Muscle layer of colon (tissue), 2 donors: ENCODE results near the gene PIGR.

Experiments used
- H3K27ac ChIP-seq: one replicate; pipeline ENCODE4 v1.7.0; 2013; ENCODE audit warnings: low read depth, mild to moderate bottlenecking, low read length, moderate library complexity
- H3K27me3 ChIP-seq, 2 donors: one replicate each; pipeline ENCODE4 v1.7.0; 2013; ENCODE audit warnings: low read length in 2 of 2, mild to moderate bottlenecking in 2 of 2; ENCODE audit not compliant: insufficient read depth in 2 of 2, control insufficient read depth in 1 of 2
- H3K36me3 ChIP-seq: one replicate; pipeline ENCODE4 v1.7.0; 2013; ENCODE audit warnings: mild to moderate bottlenecking, low read length; ENCODE audit not compliant: insufficient read depth
- H3K4me1 ChIP-seq: one replicate; pipeline ENCODE4 v1.7.0; 2013; ENCODE audit warnings: mild to moderate bottlenecking, low read length; ENCODE audit not compliant: insufficient read depth
- H3K4me3 ChIP-seq, 2 donors: one replicate each; pipeline ENCODE4 v1.7.0; 2013; ENCODE audit warnings: low read length in 2 of 2, low read depth in 1 of 2, mild to moderate bottlenecking in 1 of 2, moderate library complexity in 1 of 2
- H3K9ac ChIP-seq: one replicate; pipeline ENCODE4 v1.7.0; 2013; ENCODE audit warnings: low read length
- H3K9me3 ChIP-seq: one replicate; pipeline ENCODE4 v1.7.0; 2013; ENCODE audit warnings: mild to moderate bottlenecking, low read length
- donor health status: abdominal sarcoma.
- donor health status: Adenocarcinoma of cecum.

Gene PIGR

DNA sequence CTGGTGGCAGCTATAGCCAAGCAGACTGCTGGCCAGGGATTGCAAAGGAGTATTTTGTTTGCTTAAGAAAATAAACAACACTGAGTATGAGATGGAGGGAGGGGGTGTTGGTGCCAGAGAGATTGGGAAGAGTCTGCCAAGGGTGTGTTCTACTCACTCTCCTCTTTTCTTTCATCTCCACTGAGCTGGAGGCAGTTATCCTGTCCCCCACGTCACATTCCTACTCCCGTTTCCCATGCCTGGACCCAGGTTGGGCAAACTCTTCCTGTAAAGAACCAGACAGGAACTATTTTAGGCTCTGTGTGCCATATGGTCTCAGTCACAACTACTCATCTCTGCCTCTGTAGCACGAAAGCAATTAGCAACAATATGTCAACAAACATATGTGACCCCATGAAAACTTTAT is 50.4 kb downstream of the PIGR start:
- no peak overlapping the region for H3K9ac ChIP-seq
- H3K4me1 ChIP-seq = no peaks in the 10 kb centered on the region
- H3K27me3 ChIP-seq = peaks cover 0 to 4% of the 10 kb centered on the region in 2 donors
- no peaks in the 10 kb centered on the region for H3K9me3 ChIP-seq
- no peaks in the 10 kb centered on the region for H3K36me3 ChIP-seq
- H3K27ac ChIP-seq = no peak overlapping the region
- H3K4me3 ChIP-seq = no peak overlapping the region

DNA sequence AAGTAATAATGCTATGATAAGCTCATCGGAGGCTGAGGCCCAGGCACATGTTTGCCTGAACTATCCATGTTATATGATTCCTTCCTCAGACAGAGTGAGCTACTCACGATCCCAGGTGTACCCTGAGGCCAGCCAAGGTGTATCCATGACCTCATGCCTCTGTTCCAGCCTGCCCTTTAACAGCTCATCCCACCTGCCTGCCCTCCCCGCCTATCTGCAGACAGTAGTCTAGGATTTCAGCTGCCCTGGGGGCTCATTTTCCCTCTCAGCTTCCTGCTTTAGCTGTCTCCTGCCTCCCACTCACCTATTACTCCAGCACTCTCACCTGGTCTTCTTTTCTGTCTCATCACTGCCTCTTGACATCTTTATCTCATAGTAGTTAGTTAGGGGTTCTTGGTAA is 50.9 kb downstream of the PIGR start:
- no peaks in the 10 kb centered on the region for H3K9me3 ChIP-seq
- no peak overlapping the region for H3K4me3 ChIP-seq
- H3K27ac ChIP-seq = no peak overlapping the region
- H3K27me3 ChIP-seq = peaks cover 0 to 4% of the 10 kb centered on the region in 2 donors
- no peaks in the 10 kb centered on the region for H3K36me3 ChIP-seq
- no peak overlapping the region for H3K9ac ChIP-seq
- no peaks in the 10 kb centered on the region for H3K4me1 ChIP-seq

- H3K27ac ChIP-seq = no peak overlapping the region
- no peak overlapping the region for H3K9ac ChIP-seq
- no peaks in the 10 kb centered on the region for H3K27me3 ChIP-seq
- H3K9me3 ChIP-seq = no peaks in the 10 kb centered on the region
- H3K36me3 ChIP-seq = no peaks in the 10 kb centered on the region
- no peak overlapping the region for H3K4me3 ChIP-seq
- no peaks in the 10 kb centered on the region for H3K4me1 ChIP-seq
Measured at GRCh38 chr1:206893380-206893779, 52.9 kb downstream of the PIGR start.

- Histone ChIP-seq H3K4me1 (no peaks in the 10 kb centered on the region), H3K27ac (no peak overlapping the region), H3K9me3 (no peaks in the 10 kb centered on the region), H3K9ac (no peak overlapping the region), H3K4me3 (no peak overlapping the region), H3K27me3 (no peaks in the 10 kb centered on the region), H3K36me3 (no peaks in the 10 kb centered on the region)
Measured at GRCh38 chr1:206892351-206892984, 53.8 kb downstream of the PIGR start.

DNA sequence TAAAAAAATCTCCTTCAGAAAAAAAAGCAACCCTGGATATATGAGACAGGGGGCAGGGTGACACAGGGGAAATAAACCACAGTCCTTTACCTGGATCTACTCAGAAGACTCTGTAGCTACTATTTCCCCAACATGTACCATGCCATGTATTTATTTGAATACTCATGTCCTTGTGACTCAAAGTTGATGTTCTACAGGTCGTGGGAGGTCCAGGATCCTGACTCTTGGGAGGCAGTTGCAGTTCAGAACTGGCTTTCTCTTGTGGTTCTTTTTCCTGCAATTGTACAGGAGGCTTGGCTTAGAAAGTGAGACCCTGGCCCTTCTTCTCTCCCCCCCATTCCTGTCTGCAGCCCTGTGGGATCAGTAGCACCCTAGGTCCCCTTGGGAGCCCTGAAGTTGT is 54.9 kb downstream of the PIGR start:
- H3K27ac ChIP-seq = no peak overlapping the region
- H3K36me3 ChIP-seq = no peaks in the 10 kb centered on the region
- no peak overlapping the region for H3K9ac ChIP-seq
- no peaks in the 10 kb centered on the region for H3K9me3 ChIP-seq
- no peaks in the 10 kb centered on the region for H3K27me3 ChIP-seq
- H3K4me1 ChIP-seq = no peaks in the 10 kb centered on the region
- H3K4me3 ChIP-seq = no peak overlapping the region

- Histone ChIP-seq H3K9me3 (no peaks in the 10 kb centered on the region), H3K9ac (no peak overlapping the region), H3K27me3 (no peaks in the 10 kb centered on the region), H3K27ac (no peak overlapping the region), H3K4me1 (no peaks in the 10 kb centered on the region), H3K36me3 (no peaks in the 10 kb centered on the region), H3K4me3 (no peak overlapping the region)
Measured at GRCh38 chr1:206890125-206891060, 55.9 kb downstream of the PIGR start.

GRCh38 chr1:206887701-206888100 is 58.6 kb downstream of the PIGR start:
- H3K4me3 ChIP-seq = no peak overlapping the region
- no peaks in the 10 kb centered on the region for H3K4me1 ChIP-seq
- H3K27me3 ChIP-seq = no peaks in the 10 kb centered on the region
- H3K36me3 ChIP-seq = no peaks in the 10 kb centered on the region
- no peak overlapping the region for H3K27ac ChIP-seq
- no peak overlapping the region for H3K9ac ChIP-seq
- no peaks in the 10 kb centered on the region for H3K9me3 ChIP-seq

DNA sequence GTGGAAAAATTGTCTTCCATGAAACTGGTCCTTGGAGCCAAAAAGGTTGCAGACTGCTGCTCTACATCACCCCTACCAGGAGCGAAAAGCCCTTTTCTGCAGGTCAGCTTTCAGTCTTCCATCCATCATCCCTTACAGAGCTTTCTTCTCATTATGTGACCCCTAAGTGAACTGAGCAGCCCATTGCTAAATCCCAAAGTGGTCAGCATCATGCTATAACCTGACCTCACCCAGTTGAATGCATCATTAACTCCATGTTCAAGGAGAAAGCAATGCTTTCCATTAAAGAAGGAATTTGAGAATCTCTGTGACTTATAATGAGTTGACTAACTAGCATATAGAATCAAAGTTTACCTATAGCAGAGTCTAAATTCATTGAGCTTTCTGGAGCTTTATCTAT is 59.4 kb downstream of the PIGR start:
- H3K9me3 ChIP-seq = no peaks in the 10 kb centered on the region
- no peak overlapping the region for H3K9ac ChIP-seq
- H3K4me1 ChIP-seq = no peaks in the 10 kb centered on the region
- no peak overlapping the region for H3K27ac ChIP-seq
- no peaks in the 10 kb centered on the region for H3K36me3 ChIP-seq
- H3K4me3 ChIP-seq = no peak overlapping the region
- no peaks in the 10 kb centered on the region for H3K27me3 ChIP-seq

DNA sequence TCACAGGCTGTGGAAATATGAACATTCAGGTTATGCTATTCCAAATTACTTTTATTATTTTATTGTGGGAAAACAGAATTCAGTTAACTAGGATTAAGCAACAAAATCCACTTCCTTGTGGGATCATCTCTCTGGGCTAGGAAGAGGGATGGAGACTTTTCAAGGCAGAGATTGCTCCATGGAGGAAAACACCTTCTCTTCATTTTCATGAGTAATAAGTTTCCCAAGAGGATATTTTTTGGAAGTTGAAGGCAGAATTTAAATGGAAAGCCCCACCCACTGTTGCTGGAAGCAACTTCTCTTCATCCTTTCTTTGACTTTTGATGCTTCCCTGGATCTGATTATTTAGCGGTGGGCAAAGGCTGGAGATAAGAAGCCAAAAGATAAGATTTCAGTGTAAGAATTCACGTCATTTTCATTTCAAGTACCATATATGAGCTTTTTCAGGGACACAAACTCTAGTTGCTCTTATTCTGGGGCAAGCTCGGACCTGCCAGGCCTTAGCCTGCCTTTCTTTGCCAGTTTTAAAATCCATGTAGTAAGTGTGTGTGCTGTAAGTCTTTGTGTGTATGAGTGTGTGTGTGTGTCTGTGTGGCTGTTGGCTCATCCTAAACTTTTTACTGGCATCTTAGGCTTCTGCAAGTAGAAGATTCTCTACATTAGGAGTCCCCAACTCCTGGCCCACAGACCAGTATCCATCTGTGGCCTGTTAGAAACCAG is 60.8 kb downstream of the PIGR start:
- Histone ChIP-seq H3K27ac (no peak overlapping the region), H3K27me3 (no peaks in the 10 kb centered on the region), H3K9ac (no peak overlapping the region), H3K4me1 (no peaks in the 10 kb centered on the region), H3K4me3 (no peak overlapping the region), H3K36me3 (no peaks in the 10 kb centered on the region), H3K9me3 (no peaks in the 10 kb centered on the region)

DNA sequence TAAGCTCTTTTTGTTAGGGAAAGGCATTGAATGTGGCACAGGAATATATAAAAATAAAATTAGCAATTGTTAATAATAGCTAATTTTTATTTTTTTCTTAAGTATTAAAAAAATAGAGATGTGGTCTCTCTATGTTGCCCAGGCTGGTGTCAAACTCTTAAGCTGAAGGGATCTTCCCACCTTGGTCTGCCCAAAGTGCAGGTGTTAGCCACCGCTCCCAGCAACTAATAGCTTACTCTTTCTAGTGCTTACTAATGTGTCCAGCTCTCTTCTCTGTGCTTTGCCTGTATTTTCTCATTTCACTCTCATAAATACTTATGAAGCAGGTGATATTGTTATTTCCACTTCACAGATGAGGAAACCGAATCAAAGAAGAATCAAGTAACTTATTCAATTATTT is 62.4 kb downstream of the PIGR start:
- Histone ChIP-seq H3K36me3 (no peaks in the 10 kb centered on the region), H3K4me1 (no peaks in the 10 kb centered on the region), H3K27me3 (no peaks in the 10 kb centered on the region), H3K9me3 (no peaks in the 10 kb centered on the region), H3K4me3 (no peak overlapping the region), H3K9ac (no peak overlapping the region), H3K27ac (no peak overlapping the region)

- Histone ChIP-seq H3K36me3 (no peaks in the 10 kb centered on the region), H3K27ac (no peak overlapping the region), H3K9ac (no peak overlapping the region), H3K9me3 (peaks cover 5% of the 10 kb centered on the region), H3K4me1 (no peaks in the 10 kb centered on the region), H3K27me3 (no peaks in the 10 kb centered on the region), H3K4me3 (no peak overlapping the region)
Measured at GRCh38 chr1:206883160-206883559, 63.1 kb downstream of the PIGR start.
